ENCODE data around the gene TFDP1.

TFDP1 gene

DNA sequence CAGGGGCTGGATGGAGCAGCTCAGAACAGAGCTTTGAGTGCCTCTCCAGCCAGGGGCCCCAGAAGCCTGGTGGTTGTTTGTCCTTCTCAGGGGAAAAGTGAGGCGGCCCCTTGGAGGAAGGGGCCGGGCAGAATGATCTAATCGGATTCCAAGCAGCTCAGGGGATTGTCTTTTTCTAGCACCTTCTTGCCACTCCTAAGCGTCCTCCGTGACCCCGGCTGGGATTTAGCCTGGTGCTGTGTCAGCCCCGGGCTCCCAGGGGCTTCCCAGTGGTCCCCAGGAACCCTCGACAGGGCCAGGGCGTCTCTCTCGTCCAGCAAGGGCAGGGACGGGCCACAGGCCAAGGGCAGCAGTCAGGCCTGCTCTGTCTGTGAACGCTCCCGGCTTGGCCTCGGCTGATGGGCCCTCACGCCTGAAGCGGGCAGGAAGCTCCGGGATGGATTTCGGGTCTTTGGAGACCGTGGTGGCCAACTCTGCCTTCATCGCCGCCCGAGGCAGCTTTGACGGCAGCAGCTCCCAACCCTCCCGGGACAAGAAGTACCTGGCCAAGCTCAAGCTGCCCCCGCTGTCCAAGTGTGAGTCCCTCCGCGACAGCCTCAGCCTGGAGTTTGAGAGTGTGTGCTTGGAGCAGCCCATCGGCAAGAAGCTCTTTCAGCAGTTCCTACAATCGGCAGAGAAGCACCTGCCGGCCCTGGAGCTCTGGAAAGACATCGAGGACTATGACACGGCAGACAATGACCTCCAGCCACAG, 82.6 kb downstream of the TFDP1 start, which contains the start of gene GRK1:
Gene GRK1 (plus strand): TSS at position 269 of the 751 bp plus-strand sequence. CDS start 168 bp downstream, at position 437.
- DNase-seq (ENCODE audit: low read depth): no peak

DNA sequence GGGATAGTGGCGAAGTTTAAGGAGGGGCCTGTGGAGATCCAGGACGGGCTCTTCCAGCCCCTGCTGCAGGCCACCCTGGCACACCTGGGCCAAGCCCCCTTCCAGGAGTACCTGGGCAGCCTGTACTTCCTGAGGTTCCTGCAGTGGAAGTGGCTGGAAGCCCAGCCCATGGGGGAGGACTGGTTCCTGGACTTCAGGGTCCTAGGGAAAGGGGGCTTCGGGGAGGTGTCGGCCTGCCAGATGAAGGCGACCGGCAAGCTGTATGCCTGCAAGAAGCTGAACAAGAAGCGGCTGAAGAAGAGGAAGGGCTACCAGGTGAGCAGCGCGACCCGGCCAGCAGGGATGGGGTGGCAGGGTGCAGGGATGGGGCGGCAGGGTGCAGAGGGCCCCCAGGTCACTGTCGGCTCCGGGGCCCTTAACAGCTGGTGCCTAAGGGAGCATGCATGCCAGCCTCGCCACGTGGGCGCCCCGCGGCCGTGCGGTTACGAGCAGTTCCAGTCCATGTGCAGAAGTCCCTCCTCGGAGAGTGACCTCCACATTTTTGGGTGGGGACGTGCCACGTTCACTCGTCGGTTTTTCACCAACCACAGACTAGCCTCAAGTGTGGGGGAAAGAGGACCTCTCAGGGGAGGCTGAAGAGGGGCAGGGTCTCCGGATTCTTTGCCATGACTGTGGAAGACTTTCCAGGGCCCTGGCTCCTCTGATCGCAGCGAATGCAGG, 83.4 kb downstream of the TFDP1 start:
- no peak for DNase-seq (ENCODE audit: low read depth)

GRCh38 chr13:113668491-113668971, 84.0 kb downstream of the TFDP1 start:
- DNase-seq (ENCODE audit: low read depth): no peak

GRCh38 chr13:113669231-113669754, 84.7 kb downstream of the TFDP1 start:
- DNase-seq (ENCODE audit: low read depth): no peak

DNA sequence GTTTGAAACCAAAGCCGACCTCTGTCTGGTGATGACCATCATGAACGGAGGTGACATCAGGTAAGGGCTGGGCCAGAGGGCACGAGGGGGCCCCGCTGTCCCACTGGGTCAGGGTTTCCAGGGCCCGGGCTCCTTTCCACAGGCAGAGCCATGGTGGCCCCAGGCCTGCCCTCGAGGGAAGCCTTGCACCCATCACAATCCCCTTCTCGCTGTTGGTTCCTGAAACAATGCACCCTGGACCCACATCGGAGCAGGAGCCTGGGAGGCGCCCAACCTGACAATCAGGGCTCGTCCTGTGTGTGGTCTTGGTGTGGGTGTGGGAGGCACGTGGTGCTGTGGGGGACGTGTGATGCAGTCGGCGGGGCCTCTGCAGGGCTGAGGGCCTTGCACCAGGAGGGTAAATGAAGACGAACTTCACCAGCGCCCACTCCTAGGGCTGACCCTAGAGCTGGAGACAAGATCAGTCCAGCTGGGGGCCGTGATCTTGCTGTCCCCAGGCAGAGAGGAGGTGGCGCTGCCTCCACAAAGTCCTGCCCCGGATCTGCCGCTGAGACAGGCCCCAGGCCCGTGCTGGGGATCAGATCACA, 85.3 kb downstream of the TFDP1 start:
- DNase-seq (ENCODE audit: low read depth): no peak

DNA sequence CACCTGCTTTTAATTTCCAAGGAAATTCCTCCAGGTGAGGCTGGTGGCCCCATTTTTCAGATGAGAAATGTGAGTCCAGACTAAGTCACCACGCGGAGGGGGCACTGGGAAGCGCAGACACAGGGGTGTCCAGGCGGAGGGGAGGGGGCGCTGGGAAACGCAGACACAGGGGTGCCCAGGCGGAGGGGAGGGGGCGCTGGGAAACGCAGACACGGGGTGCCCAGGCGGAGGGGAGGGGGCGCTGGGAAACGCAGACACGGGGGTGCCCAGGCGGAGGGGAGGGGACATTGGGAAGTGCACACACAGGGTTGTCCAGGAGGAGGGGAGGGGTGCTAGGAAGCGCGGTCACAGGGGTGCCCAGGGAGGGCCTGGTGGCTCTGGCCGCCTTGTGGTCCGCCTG, 86.0 kb downstream of the TFDP1 start:
- no peak for DNase-seq (ENCODE audit: low read depth)

DNA sequence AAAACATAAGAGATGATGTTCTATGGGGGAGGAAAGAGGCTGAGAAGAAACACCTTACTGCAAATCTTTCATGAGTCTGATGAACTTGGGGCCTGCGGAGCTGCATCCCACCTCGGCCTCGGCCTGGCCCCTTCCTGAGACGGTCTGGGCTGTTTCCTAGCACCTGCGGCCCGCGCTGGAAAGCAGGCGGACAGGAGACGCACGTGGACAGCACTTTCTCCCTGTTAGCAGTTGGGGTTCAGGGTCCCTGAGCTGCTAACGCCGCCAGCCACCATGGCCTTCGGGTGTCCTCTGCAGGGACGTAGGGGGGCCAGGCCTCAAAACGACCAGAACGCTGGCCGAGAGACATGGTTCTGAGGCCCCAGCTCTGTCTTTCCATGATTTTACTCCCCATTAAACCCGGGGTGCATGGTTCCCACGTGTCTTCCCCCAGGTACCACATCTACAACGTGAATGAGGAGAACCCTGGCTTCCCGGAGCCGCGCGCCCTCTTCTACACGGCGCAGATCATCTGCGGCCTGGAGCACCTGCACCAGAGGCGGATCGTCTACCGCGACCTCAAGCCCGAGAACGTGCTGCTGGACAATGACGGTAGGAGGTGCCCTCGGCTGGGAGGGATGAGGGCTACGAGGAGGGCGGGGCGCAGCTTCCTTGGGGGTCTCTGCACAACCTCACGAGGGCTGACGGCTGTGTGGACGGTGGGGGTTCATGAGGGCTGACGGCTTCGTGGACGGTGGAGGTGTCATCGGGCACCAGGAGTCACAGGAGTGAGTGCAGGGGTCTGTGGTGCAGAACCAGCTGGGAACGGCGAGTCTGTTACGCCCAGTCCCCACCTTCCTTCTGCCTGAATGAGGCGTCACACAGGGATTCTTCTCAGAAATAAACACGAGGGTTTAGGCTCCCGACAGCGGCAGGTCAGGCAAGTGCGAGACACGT, 86.8 kb downstream of the TFDP1 start:
- no peak for DNase-seq (ENCODE audit: low read depth)

DNA sequence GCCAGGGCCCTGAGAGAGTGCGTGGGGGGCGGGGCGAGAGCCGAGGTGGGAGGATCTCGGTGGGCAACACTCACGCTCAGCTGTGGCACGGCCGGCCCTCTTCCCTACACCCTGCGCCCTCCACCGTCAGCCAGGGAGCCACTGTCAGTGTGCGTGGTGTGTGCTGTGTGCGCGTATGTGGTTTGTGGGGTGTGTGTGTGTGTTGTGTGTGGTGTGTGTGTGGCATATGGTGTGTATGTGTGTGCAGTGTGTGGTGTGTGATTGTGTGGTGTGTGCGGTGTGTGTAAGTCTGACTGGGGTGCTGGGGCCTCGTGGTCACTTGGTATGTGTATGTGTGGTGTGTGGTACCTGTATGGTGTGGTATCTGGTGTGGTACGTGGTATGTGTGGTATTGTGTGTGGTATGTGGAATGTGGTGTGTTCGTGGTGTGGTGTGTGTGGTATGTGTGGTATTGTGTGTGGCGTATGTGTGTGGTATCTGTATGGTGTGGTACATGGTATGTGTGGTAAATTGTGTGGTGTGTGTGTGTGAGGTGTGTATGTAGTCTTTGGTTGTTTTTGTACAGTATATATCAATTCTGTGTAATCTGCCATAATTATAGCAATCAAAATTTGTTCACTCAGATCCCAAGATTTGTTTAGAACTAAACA, 87.6 kb downstream of the TFDP1 start:
- DNase-seq (ENCODE audit: low read depth): no peak
